NCI-H748 (cell line): ENCODE data around the gene ADM.
A peak's percentile ranks its signal among the peaks of the same experiment; 100 is the strongest.

Experiments used
- DNase-seq: peaks from one replicate; lab custom pipeline; 2025; ENCODE audit not compliant: unreplicated experiment; lab: John Stamatoyannopoulos, UW

The ADM gene

DNA sequence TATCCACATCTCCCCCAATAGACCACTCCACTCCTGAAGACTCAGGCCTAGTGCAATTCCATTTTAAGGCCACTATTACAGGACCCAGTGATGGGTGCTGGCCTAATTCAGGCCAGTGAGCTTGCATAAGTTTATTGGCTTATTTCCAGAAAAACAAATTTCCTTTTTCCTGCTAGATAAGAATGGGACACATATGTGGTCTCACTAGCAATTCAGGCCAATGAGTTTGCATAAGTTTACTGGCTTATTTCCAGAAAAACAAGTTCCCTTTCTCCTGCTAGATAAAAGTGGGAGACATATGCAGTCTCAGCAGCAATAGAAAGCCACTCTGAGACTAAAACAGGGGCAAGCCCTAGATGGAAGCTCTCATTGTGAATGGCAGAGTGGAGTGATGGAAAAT is 22.4 kb downstream of the ADM start:
- no peak for DNase-seq

DNA sequence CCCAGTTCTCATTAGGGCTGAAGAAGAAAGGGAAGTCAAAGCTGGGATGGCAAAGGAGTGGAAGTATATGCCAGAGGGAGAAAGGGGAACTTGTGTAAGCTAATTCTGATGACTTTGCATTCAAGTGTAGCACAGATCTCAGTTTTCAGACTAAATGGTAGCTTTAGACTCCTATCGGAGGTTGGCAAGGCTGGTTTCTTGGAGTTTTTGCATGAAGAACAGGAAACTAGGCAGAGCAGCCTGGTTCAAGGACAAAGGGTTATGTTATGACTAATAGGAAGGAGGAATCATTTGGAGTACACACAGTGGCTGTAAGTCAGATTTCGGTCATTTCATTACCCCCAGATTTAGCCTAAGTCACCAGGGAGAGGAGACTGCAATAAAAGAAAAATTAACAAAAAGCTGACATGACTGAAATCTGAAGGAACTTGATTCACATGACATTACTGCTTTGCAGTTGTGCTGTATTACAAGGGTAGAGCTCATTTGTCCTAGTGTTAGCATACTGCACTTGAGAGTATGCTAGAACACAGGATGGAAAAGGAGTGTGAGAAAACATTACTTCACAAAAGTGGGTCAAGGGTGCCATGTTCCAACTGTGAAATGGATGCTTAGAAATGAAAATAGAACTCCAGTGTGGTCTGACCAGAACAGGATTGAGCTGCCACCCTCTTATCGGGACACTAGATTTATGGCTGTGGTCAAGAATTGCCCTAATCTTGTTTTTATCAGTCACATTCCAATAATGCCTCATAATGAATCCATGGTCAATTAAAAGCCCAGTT is 23.6 kb downstream of the ADM start:
- DNase-seq: no peak

DNA sequence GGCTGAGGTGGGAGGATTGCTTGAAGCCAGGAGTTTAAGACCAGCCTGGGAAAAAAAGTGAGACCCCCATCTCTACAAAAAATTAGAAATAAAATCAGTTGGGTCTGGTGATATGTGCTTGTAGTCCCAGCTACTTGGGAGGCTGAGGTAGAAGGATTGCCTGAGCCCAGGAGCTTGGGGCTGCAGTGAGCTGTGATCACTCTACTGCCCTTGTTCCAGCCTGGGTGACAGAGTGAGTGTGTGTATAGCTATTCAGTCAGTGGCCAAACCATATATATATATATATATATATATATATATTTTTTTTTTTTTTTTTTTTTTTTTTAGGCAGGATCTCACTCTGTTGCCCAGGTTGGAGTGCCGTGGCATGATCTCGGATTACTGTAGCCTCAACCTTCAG is 24.5 kb downstream of the ADM start:
- no peak for DNase-seq

DNA sequence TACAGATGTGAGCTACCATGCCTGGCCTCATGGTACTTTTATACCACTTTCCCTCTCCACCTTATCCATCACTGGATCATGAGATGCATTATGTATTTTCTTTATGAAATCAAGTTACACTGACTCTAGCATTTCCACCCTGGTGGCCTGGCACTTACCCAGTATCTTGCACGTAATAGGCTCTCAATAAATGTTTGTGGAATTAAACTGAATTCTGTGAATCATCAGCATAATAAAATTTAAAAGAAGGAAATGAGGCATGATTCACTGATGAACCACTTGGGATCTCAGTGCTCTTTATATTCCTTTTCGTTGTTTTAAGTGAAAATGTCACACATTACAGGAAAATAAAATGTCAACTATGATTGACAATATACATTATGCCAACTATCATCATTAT is 25.1 kb downstream of the ADM start:
- no peak for DNase-seq

DNA sequence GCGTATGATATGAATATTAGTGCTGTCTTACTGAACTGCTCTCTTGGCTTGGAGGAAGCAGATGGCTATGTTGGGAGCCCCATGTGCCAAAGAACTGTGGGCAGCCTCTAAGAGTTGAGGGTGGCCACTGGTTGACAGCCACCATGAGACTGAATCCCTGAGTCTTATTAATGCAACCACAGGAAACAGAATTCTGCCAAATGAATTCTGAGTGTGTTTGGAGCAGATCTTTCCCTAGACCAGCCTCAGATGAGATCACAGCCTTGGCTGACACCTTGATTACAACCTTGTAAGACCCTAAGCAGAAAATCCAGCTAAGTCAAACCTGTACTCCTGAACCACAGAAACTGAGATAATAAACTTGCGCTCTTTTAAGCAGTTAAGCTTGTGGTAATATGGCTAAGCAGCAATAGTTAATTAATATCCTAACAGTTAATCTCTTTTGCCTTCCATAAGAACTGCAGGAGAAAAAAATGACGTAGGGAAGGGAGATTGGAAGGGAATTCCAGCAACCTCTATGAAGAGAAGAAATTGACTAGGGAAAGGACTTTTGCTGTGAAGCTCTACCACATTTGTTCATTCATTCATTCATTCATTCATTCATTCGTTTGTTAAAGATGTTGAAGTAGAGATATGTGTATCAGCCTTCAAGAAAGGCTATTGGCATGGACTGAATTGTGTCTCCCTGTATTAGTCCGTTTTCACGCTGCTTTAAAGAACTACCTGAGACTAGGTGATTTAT is 26.8 kb downstream of the ADM start:
- no peak for DNase-seq

DNA sequence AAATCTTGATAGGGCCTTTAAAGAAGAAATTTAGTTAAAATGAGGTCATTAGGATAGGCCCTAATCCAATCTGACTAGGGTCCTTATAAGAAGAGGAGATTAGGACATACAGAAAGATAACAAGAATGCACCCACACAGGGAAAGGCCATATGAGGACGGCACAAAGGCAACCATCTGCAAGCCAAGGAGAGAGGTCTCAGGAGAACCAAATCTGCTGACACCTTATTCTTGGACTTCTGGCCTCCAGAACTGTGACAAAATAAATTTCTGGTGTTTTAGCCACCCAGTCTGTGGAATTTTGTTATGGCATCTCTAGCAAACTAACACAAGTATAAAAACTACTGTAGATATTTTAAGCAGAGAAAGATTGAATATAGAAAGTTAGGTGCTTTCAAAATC is 28.6 kb downstream of the ADM start:
- no peak for DNase-seq

DNA sequence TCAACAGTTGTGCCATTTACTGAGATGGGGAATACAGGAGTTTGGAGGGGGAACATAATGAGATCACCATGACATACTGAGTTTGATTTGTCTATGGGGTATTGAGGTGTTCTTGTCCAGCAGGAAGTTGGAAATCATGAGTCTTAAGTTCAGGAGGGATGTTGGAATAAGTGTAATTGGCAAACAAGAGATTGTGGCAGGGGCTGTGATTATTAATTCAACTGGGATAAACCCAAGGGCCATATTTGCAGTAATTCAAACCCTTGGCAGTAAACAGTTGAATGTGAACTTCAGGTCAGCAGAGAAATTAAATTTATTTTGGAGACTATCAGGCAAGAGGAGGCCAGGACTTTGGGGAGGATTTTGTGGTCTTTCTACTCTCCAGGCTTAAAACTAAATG is 33.4 kb downstream of the ADM start:
- no peak for DNase-seq

DNA sequence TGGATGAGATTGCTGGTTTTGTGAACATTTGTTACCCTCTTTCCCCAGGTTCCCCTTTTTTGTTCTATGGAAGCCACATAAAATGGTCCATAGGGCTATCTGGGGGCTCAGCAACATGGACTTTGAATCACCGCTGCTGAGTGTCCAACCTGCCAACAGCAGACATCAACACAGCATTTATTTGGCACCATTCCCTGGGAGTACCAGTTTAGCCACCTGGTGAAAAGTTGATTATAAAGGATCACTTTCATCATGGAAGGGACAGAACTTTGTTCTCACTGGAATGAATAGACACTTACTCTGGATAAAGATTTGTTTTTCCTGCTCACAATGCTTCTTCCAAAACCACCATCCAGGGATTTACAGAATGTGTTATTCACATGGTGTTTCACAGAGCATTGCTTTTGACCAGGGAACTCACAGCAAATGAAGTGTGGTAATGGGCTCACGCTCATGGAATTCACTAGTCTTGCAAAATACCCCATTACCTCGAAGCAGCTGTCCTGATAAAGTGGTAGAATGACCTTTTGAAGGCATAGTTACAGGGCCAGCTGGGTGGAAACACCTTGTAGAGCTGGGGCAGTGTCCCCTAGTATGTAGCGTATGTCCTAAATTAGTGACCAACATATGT is 43.9 kb downstream of the ADM start:
- no peak for DNase-seq

DNA sequence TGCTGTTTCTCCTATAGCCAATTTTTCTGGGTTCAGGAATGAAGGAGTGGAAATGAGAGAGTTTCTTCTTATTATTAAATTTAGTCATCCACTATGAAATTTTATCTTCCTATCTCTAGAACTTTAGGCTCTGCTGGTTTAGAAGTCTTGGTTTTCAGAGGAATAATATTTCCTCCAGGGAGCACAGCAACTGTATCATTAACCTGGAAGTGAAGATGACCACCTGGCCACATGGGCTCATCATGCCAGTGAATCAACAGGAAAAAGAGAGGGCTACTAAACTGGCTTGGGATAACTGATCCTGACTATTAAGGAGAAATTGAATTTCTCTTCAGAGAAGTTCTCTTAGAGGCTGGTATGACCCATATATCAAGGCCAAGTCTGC is 44.4 kb downstream of the ADM start:
- no peak for DNase-seq

DNA sequence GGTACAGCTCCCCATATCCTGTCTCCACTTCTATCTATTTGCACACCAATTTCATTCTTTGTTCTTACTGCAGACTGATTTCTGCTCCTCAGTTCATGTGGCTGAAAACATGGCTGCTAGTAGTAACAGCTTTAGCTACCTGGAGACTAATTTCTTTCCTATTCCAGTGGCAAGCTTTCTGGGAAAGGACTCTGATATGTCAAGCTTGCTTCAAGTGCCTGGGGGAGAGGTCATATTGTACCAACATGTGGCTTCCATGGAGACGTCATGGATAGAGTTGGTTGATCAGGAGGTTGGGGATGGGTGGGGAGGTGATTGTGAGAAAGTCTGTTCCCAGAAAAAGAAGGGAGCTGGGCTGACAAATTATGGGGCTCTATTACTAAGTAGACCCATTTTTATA is 44.9 kb downstream of the ADM start:
- DNase-seq: peak; percentile 91

DNA sequence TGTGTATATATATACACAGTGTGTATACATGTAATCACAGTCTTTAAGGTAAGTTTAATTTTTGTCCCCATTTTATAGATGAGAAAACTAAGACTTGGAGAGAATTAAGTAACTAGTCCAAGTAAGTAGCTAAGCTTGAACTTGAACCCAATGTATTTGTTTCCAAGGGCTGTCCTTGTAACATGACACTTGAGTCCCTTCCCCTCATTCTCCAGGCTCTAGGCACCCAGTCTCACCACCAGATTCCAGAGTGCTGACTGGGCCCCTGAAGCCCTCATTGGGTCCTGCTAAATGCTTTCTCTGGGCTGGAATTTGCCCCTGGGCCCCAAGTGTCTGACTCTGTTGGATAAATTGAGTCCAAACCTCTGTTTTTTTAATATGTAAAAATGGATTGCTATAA is 45.5 kb downstream of the ADM start:
- DNase-seq: peak; percentile 15

DNA sequence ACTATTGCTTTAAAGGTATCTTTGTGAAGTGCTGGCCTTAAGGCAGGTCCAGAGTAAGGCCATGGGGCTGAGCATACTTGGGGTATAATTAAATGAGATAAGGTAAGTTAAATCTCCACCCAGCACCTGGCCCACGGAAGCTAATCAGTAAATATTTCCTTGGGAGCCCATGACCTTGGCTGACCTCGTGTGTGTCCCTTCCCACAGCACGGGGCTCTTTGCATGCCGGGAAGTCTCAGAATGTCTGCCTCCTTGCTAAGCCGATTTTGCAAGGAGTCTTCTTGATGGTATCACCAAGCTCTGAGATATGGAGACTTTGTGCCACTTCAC is 46.5 kb downstream of the ADM start:
- no peak for DNase-seq

DNA sequence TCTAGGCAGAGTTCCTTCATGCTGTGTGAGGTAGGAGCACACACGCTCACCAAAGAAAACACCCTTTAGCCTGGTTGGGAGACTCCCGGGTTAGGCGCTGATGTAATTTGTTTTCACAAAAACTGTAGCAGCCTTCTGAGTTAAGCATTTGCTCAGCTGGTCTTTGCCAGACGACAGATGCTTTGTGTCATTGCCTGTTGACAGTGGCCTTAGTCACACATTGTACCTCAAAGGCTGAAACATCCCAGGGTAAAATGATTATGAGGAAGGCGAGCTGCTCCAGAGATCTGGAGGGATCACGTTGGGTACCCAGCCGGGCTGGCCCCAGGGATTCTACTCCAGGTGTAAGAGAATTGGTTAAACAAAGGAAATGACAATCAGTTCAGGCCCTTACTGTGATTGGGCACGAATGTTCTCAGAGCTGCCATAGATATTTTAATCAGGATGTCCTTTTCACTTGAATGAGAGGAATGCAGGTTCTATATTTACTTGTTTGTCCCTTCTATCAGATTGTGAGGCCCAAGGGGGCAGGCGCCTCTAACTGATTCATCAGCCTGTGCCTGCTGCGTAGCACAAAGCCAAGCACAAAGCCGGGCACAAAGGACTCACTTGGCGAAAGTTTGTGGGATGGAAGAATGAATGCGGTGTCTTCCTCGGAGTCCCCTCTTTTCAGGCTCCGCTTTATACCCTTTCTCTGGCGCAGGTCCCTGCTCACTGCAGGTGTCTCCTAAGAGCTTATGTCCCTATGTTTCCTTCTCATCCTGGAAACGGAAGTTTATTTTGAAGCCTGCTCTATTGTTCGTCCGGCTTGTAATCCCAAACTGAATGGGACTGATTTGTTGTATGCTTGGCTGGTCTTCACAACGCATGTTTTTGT is 47.1 kb downstream of the ADM start:
- DNase-seq: peak; percentile 96

DNA sequence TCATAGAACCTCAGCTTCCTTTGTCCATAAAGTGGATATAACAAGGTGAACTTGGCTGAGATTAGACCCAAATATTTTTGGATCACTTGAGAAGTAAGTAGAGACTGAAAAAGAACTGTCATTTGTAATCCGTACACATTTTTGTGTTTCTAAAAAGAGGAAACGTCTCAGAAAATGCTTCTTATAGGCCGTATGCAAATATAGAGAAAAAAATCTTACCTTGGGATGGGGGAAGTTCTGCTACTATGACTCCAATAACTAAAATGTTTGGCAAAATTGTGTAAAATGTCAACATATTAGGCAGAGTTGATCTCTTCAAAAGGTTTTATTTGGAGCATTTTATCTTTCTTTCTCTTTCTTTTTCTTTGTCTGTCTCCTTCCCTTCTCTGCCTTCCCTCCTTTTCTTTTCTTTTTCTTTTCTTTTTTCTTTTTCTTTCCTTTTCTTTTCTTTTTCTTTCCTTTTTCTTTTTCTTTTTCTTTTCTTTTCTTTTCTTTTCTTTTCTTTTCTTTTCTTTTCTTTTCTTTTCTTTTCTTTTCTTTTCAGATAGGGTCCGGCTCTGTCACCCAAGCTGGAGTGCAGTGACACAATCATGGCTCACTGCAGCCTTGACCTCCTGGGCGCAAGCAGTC is 48.2 kb downstream of the ADM start:
- no peak for DNase-seq

DNA sequence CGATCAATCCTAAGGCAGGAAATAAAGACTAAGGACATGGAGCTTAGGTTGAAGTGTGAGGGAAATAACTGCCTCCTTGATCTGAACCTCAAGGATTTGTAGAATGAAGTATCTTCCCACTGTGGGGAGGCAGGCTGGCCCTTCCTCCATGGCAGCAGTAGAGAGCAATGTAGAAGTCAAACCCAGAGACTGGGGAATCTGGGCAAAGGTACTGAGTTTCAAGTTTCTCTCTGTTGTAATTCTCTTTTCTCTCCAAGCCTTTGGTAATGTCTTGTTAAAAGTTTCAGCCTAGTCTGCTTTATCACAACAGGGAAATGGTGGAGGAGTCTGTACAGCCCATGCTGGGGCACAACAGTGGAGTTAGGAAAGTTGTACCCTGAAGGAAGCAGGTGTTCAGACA is 49.5 kb downstream of the ADM start:
- DNase-seq: no peak

DNA sequence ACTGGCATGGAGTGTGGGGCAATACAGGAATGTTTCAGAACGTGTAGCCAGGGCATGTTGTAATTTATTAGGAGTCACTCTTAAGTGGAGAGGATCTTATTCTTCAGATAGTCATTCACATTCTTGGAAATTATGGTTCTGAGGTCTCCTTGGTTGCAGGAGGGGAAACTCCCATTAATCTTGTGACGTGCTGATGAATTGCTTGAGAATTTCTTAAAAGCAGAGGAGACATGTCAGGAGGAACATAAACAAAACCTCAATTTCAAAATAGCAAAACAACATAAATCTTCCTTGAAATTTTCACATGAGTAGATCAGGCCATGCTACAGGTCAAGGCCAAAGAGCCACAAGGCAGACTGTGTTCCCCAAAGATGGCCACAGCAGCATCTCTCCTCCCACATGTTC is 50.4 kb downstream of the ADM start:
- no peak for DNase-seq

DNA sequence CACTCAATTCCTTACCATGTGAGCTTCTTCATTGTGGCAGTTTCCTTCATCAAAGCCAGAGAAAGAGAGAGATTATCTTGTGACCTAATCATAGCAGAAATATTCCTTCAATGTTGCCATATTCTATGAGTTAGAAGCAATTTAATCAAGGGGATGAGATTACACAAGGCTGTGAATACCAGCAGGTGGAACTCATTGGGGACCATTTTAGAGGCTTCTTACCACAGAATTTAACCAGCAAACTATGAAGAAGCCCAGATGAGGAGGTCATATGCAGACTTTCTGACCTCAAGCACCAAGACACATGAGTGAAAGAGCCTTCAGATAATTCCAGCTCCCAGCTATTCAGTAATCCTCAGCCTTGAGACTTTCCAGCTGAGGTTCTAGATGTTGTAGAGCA is 51.3 kb downstream of the ADM start:
- no peak for DNase-seq
